ENCODE measurements around the gene RRAS.
A peak's percentile ranks its signal among the peaks of the same experiment; 100 is the strongest.

Gene RRAS

DNA sequence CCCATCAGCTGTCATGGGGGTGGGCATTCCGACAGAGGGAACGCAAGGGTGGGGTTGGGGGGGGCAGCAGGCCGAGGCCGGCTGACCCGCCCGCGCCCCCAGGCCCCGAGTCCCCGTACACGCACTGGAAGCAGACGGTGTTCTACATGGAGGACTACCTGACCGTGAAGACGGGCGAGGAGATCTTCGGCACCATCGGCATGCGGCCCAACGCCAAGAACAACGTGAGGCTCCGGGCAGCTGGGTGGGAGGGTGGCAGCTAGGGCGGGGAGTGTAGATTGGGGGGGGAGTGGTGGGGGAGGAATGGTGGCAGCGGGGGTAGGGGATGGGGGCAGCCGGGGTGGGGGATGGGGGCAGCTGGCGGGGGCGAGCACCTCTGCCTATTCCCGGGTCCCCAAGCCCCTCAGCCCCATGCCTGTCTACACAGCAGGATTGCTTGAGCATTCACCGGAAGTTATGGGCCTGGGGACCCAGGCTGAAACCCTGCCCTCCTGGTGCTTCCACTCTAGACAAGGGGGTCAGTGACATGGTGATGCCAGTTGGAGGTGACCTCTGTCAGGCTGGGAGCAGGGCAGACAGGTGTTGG is 46.7 kb upstream of the RRAS start:
- no peak overlapping the region for H3K4me3 ChIP-seq (replicated peaks; ENCODE audit: low read depth, low read length)
- DNase-seq (ENCODE audit: extremely low read depth, low read depth), result no peak
- TF ChIP-seq, protein P1, sequence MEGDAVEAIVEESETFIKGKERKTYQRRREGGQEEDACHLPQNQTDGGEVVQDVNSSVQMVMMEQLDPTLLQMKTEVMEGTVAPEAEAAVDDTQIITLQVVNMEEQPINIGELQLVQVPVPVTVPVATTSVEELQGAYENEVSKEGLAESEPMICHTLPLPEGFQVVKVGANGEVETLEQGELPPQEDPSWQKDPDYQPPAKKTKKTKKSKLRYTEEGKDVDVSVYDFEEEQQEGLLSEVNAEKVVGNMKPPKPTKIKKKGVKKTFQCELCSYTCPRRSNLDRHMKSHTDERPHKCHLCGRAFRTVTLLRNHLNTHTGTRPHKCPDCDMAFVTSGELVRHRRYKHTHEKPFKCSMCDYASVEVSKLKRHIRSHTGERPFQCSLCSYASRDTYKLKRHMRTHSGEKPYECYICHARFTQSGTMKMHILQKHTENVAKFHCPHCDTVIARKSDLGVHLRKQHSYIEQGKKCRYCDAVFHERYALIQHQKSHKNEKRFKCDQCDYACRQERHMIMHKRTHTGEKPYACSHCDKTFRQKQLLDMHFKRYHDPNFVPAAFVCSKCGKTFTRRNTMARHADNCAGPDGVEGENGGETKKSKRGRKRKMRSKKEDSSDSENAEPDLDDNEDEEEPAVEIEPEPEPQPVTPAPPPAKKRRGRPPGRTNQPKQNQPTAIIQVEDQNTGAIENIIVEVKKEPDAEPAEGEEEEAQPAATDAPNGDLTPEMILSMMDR (IDR thresholded peaks at IDR 0.05; ENCODE audit: low read depth, low read length, missing control alignments), result no peak

- no peak overlapping the region for H3K4me3 ChIP-seq (replicated peaks; ENCODE audit: low read depth, low read length)
- TF ChIP-seq, protein P1 (IDR thresholded peaks at IDR 0.05; ENCODE audit: low read depth, low read length, missing control alignments), result no peak
- DNase-seq (ENCODE audit: extremely low read depth, low read depth), result no peak
Measured at GRCh38 chr19:49685845-49686332, 45.9 kb upstream of the RRAS start.

GRCh38 chr19:49684983-49685553 is 45.1 kb upstream of the RRAS start:
- no peak overlapping the region for H3K4me3 ChIP-seq (replicated peaks; ENCODE audit: low read depth, low read length)
- TF ChIP-seq, protein P1 (IDR thresholded peaks at IDR 0.05; ENCODE audit: low read depth, low read length, missing control alignments), result no peak
- DNase-seq (ENCODE audit: extremely low read depth, low read depth), result no peak

- TF ChIP-seq, protein P1 (IDR thresholded peaks at IDR 0.05; ENCODE audit: low read depth, low read length, missing control alignments), result peak; percentile 55
- no peak overlapping the region for H3K4me3 ChIP-seq (replicated peaks; ENCODE audit: low read depth, low read length)
- DNase-seq (ENCODE audit: extremely low read depth, low read depth), result no peak
Measured at GRCh38 chr19:49684251-49684982, 44.5 kb upstream of the RRAS start.

DNA sequence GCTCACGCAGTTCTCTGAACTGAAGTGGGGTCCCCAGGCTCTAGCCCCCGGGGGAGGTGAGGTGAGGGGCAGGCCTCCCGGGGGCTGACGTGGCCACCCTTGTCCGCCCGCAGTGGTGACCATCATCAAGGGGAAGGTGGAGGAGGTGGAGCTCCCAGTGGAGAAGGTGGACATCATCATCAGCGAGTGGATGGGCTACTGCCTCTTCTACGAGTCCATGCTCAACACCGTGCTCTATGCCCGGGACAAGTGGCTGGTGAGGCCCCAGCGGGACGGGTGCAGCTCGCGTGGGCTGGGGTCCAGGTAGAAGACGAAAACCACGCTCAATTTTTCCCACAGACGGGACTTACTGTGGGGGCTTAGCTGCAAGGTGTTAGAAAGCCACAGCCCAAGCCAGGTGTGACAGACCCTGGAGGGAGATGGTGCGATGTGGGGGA is 43.9 kb upstream of the RRAS start:
- H3K4me3 ChIP-seq (replicated peaks; ENCODE audit: low read depth, low read length), result no peak overlapping the region
- DNase-seq (ENCODE audit: extremely low read depth, low read depth), result no peak
- TF ChIP-seq, protein P1 (IDR thresholded peaks at IDR 0.05; ENCODE audit: low read depth, low read length, missing control alignments), result no peak

- DNase-seq (ENCODE audit: extremely low read depth, low read depth), result no peak
- TF ChIP-seq, protein P1 (IDR thresholded peaks at IDR 0.05; ENCODE audit: low read depth, low read length, missing control alignments), result no peak
- no peak overlapping the region for H3K4me3 ChIP-seq (replicated peaks; ENCODE audit: low read depth, low read length)
Measured at GRCh38 chr19:49682274-49682673, 42.3 kb upstream of the RRAS start.

All from HFF-Myc (cell line).